WTC11 (cell line): ENCODE data around the gene RGS6. TPM values are rescaled to one million over a fixed set of nuclear protein-coding genes. Genes with fewer than 3 reads are reported as not detected.

Source experiments
- ATAC-seq: fragments of 200-7000 bp; cut with Tn5 transposase; 2 replicates; pipeline ENCODE4 v1.10.0; 2021; ENCODE audit warnings: mild to moderate bottlenecking, moderate library complexity
- CTCF ChIA-PET: fragments of 300-600 bp; sonication (Branson Sonifier 250); formaldehyde crosslinking; loops from one replicate; lab custom pipeline; 2021; ENCODE audit warnings: antibody characterized with exemption; lab: Charles Lee
- POLR2A ChIA-PET: fragments of 350-600 bp; sonication (Branson Sonifier 250); formaldehyde crosslinking; loops from one replicate; lab custom pipeline; 2021; ENCODE audit warnings: antibody characterized with exemption; lab: Charles Lee
- DNase-seq: peaks from one replicate; pipeline ENCODE4 v3.0.0; 2021; ENCODE audit warnings: low spot score
- H3K27ac Mint-ChIP-seq: 2 replicates; pipeline ENCODE4 v1.8.0; 2021; ENCODE audit warnings: mixed read lengths
- H3K27me3 Mint-ChIP-seq: 2 replicates; pipeline ENCODE4 v1.8.0; 2021; ENCODE audit warnings: low read depth, mild to moderate bottlenecking, moderate library complexity, mixed read lengths
- H3K36me3 Mint-ChIP-seq: 2 replicates; pipeline ENCODE4 v1.8.0; 2021; ENCODE audit warnings: mixed read lengths
- H3K4me1 Mint-ChIP-seq: 2 replicates; pipeline ENCODE4 v1.8.0; 2022; ENCODE audit warnings: mixed read lengths
- H3K4me3 Mint-ChIP-seq: 2 replicates; pipeline ENCODE4 v1.8.0; 2021; ENCODE audit warnings: mild to moderate bottlenecking, moderate library complexity, mixed read lengths
- H3K9me3 Mint-ChIP-seq: 2 replicates; pipeline ENCODE4 v1.8.0; 2021; ENCODE audit warnings: mixed read lengths
- CREB1 ChIP-seq: sonication (generic); formaldehyde crosslinking; IDR thresholded peaks from 2 replicates; pipeline ENCODE4 v1.8.0; 2023; ENCODE audit warnings: mild to moderate bottlenecking, missing genetic modification reagents
- CREM ChIP-seq: sonication (generic); formaldehyde crosslinking; IDR thresholded peaks from 2 replicates; pipeline ENCODE4 v1.8.1; 2022; ENCODE audit warnings: mild to moderate bottlenecking, missing genetic modification reagents, moderate library complexity
- GTF2I ChIP-seq: fragments of 250-450 bp; sonication (Bioruptor Pico); conservative IDR thresholded peaks from 2 replicates; pipeline ENCODE4 v1.4.0; 2021; ENCODE audit warnings: mild to moderate bottlenecking
- IRF2 ChIP-seq: sonication (generic); formaldehyde crosslinking; IDR thresholded peaks from 2 replicates; pipeline ENCODE4 v1.8.0; 2022; ENCODE audit warnings: low read depth, missing genetic modification reagents, borderline replicate concordance
- JAZF1 ChIP-seq: fragments of 250-450 bp; sonication (Bioruptor Pico); IDR thresholded peaks from 2 replicates; pipeline ENCODE4 v1.9.0; 2021; ENCODE audit warnings: moderate library complexity, mild to moderate bottlenecking, inconsistent platforms
- KAT7 ChIP-seq: sonication (generic); formaldehyde crosslinking; IDR thresholded peaks from 2 replicates; pipeline ENCODE4 v1.8.1; 2023; ENCODE audit warnings: missing genetic modification reagents, mild to moderate bottlenecking, borderline replicate concordance
- NFATC4 ChIP-seq: fragments of 250-450 bp; sonication (Bioruptor Pico); IDR thresholded peaks from 2 replicates; pipeline ENCODE4 v1.9.0; 2021; ENCODE audit warnings: mild to moderate bottlenecking
- NR1H2 ChIP-seq: sonication (generic); formaldehyde crosslinking; IDR thresholded peaks from 2 replicates; pipeline ENCODE4 v1.9.0; 2021; ENCODE audit warnings: mild to moderate bottlenecking, moderate library complexity, missing genetic modification reagents
- NR3C1 ChIP-seq: sonication (generic); formaldehyde crosslinking; conservative IDR thresholded peaks from 2 replicates; pipeline ENCODE4 v1.8.1; 2023; ENCODE audit warnings: low read depth, mild to moderate bottlenecking, missing genetic modification reagents
- RELA ChIP-seq: sonication (generic); formaldehyde crosslinking; IDR thresholded peaks from 2 replicates; pipeline ENCODE4 v1.8.1; 2022; ENCODE audit warnings: missing genetic modification reagents, mild to moderate bottlenecking, borderline replicate concordance
- RORB ChIP-seq: fragments of 250-450 bp; sonication (Bioruptor Pico); IDR thresholded peaks from 2 replicates; pipeline ENCODE4 v1.9.0; 2021; ENCODE audit warnings: mild to moderate bottlenecking
- SOX15 ChIP-seq: fragments of 250-450 bp; sonication (Bioruptor Pico); IDR thresholded peaks from 2 replicates; pipeline ENCODE4 v1.9.0; 2021; ENCODE audit warnings: mild to moderate bottlenecking
- TCF7 ChIP-seq: sonication (generic); formaldehyde crosslinking; IDR thresholded peaks from 2 replicates; pipeline ENCODE4 v1.8.0; 2022; ENCODE audit warnings: mild to moderate bottlenecking, low read depth, missing genetic modification reagents, moderate library complexity
- TEAD1 ChIP-seq: sonication (generic); formaldehyde crosslinking; IDR thresholded peaks from 2 replicates; pipeline ENCODE4 v1.8.0; 2022; ENCODE audit warnings: mild to moderate bottlenecking, missing genetic modification reagents
- TP53 ChIP-seq: sonication (generic); formaldehyde crosslinking; IDR thresholded peaks from 2 replicates; pipeline ENCODE4 v1.8.1; 2023; ENCODE audit warnings: mild to moderate bottlenecking, missing genetic modification reagents
- ZNF396 ChIP-seq: fragments of 250-450 bp; sonication (Bioruptor Pico); IDR thresholded peaks from 2 replicates; pipeline ENCODE4 v1.8.0; 2021; ENCODE audit warnings: mild to moderate bottlenecking, moderate library complexity, borderline replicate concordance
- ZNF416 ChIP-seq: fragments of 250-450 bp; sonication (Bioruptor Pico); IDR thresholded peaks from 2 replicates; pipeline ENCODE4 v1.9.0; 2021; ENCODE audit warnings: mild to moderate bottlenecking, inconsistent platforms
- total RNA-seq: library from RNA; stranded (reverse); gene quantifications from 3 replicates; pipeline ENCODE4 v1.2.3, GENCODE V29; 2021
- TF ChIP-seq, protein P1 (sequence below): sonication (generic); formaldehyde crosslinking; IDR thresholded peaks from 2 replicates; pipeline ENCODE4 v1.8.1; 2022; ENCODE audit warnings: mild to moderate bottlenecking, missing genetic modification reagents, moderate library complexity, borderline replicate concordance
- TF ChIP-seq, protein P2 (sequence below): sonication (generic); formaldehyde crosslinking; IDR thresholded peaks from 2 replicates; pipeline ENCODE4 v1.8.1; 2022; ENCODE audit warnings: mild to moderate bottlenecking, moderate library complexity, missing genetic modification reagents
- TF ChIP-seq, protein P3 (sequence below): fragments of 250-450 bp; sonication (Bioruptor Pico); IDR thresholded peaks from 2 replicates; pipeline ENCODE4 v2.1.2; 2022; ENCODE audit warnings: mild to moderate bottlenecking, moderate library complexity
- TF ChIP-seq, protein P4 (sequence below): fragments of 250-450 bp; sonication (Bioruptor Pico); IDR thresholded peaks from 2 replicates; pipeline ENCODE4 v1.8.0; 2021; ENCODE audit warnings: mild to moderate bottlenecking
- TF ChIP-seq, protein P5 (sequence below): sonication (generic); formaldehyde crosslinking; IDR thresholded peaks from 2 replicates; pipeline ENCODE4 v1.8.1; 2023; ENCODE audit warnings: mild to moderate bottlenecking, missing genetic modification reagents
- TF ChIP-seq, protein P6 (sequence below): sonication (generic); formaldehyde crosslinking; conservative IDR thresholded peaks from 2 replicates; pipeline ENCODE4 v1.8.1; 2023; ENCODE audit warnings: mild to moderate bottlenecking, low read depth, missing genetic modification reagents, moderate library complexity

Gene RGS6
- total RNA-seq, 1 experiment from 2014 or later, result 1.0 TPM

DNA sequence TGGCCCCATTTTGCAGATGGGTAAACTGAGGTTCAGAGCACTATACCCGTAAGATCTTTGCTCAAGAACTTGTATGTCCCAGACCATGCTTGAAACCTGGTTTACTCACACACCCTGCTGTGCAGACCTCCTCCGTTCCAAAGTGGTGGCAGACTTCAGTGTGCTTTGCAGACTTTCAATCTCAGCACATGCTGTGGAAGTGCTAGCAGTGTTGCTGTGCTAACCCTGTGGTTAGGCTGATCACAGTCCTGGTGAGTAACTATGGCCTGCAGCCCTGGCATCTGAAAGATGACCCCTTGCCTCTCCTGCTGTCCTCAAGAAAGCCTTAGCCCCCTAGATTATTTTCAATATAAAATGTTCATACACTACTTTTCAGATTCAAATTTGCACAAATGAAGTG lies 511.0 kb downstream of the RGS6 start:
- H3K27ac Mint-ChIP-seq, result no peak overlapping the region
- POLR2A ChIA-PET, result no interaction called here
- H3K36me3 Mint-ChIP-seq, result no peaks in the 10 kb centered on the region
- DNase-seq (no peak), ATAC-seq (no peak)
- H3K4me3 Mint-ChIP-seq, result no peak overlapping the region
- H3K4me1 Mint-ChIP-seq, result no peaks in the 10 kb centered on the region
- no peaks in the 10 kb centered on the region for H3K27me3 Mint-ChIP-seq
- TF ChIP-seq JAZF1 (CRISPR knock-in tag), result no peak
- no peaks in the 10 kb centered on the region for H3K9me3 Mint-ChIP-seq
- CTCF ChIA-PET, result no interaction called here

DNA sequence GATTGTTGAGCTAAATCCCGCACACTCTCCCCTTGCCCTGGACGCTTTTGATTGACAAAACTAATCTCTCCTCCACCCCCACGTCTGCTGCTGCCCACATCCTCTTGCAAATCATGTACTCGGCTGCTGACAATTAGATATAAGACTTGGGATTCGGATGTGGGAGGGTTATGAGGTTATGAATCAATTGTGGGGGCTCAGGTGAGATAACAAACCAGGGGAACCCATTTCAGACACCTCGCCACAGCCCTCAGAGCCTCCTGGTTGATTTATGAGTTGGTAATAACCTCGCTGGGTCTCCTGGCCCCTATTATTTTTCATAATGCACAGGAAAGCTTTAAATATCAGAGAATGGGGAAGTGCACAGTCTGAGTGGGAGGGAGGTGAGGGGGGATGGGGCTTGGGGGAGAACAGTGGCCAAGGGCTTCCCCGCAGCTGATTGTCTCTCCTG lies 511.8 kb downstream of the RGS6 start:
- no peaks in the 10 kb centered on the region for H3K4me1 Mint-ChIP-seq
- H3K4me3 Mint-ChIP-seq, result no peak overlapping the region
- H3K27me3 Mint-ChIP-seq, result no peaks in the 10 kb centered on the region
- POLR2A ChIA-PET, result no interaction called here
- CTCF ChIA-PET, result no interaction called here
- ATAC-seq, result no peak
- H3K36me3 Mint-ChIP-seq, result no peaks in the 10 kb centered on the region
- no peak for TF ChIP-seq KAT7 (CRISPR knock-in tag)
- TF ChIP-seq TEAD1 (CRISPR knock-in tag), result no peak
- TF ChIP-seq, protein P1, sequence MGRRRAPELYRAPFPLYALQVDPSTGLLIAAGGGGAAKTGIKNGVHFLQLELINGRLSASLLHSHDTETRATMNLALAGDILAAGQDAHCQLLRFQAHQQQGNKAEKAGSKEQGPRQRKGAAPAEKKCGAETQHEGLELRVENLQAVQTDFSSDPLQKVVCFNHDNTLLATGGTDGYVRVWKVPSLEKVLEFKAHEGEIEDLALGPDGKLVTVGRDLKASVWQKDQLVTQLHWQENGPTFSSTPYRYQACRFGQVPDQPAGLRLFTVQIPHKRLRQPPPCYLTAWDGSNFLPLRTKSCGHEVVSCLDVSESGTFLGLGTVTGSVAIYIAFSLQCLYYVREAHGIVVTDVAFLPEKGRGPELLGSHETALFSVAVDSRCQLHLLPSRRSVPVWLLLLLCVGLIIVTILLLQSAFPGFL, result no peak
- TF ChIP-seq NR1H2 (CRISPR knock-in tag), result no peak
- no peak for TF ChIP-seq ZNF416 (CRISPR knock-in tag)
- no peak for TF ChIP-seq CREM (CRISPR knock-in tag)
- no peak for DNase-seq
- H3K27ac Mint-ChIP-seq, result no peak overlapping the region
- H3K9me3 Mint-ChIP-seq, result no peaks in the 10 kb centered on the region

DNA sequence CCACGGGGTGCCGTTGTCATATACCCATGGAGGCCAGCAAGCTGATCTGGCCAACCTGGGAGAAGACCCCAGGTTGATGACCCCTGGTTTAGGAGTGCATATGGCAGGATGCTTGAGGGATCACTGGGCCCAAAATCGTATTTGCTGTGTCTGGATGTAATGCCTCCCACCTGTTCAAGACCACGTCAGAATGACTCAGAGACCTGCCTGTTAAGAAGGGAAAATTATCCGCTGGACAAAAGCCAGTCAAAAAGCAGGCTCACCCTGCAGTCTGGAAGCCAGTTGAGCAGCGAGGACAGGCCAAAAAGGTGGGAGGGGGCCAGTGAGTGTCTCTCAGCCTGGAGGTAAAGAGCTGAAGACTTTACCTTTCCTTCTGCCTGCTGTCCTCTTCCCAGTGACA lies 512.5 kb downstream of the RGS6 start:
- TF ChIP-seq IRF2 (CRISPR knock-in tag), result no peak
- no peak for TF ChIP-seq CREM (CRISPR knock-in tag)
- TF ChIP-seq ZNF396 (CRISPR knock-in tag), result no peak
- no peak for TF ChIP-seq TCF7
- TF ChIP-seq, protein P2, sequence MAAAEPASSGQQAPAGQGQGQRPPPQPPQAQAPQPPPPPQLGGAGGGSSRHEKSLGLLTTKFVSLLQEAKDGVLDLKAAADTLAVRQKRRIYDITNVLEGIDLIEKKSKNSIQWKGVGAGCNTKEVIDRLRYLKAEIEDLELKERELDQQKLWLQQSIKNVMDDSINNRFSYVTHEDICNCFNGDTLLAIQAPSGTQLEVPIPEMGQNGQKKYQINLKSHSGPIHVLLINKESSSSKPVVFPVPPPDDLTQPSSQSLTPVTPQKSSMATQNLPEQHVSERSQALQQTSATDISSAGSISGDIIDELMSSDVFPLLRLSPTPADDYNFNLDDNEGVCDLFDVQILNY (CRISPR knock-in tag), result no peak
- no peak for TF ChIP-seq SOX15 (CRISPR knock-in tag)
- TF ChIP-seq, protein P3, sequence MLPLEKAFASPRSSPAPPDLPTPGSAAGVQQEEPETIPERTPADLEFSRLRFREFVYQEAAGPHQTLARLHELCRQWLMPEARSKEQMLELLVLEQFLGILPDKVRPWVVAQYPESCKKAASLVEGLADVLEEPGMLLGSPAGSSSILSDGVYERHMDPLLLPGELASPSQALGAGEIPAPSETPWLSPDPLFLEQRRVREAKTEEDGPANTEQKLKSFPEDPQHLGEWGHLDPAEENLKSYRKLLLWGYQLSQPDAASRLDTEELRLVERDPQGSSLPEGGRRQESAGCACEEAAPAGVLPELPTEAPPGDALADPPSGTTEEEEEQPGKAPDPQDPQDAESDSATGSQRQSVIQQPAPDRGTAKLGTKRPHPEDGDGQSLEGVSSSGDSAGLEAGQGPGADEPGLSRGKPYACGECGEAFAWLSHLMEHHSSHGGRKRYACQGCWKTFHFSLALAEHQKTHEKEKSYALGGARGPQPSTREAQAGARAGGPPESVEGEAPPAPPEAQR (CRISPR knock-in tag), result no peak
- no peak for TF ChIP-seq NFATC4 (CRISPR knock-in tag)
- no peak for TF ChIP-seq NR1H2 (CRISPR knock-in tag)
- no peak for TF ChIP-seq GTF2I (CRISPR knock-in tag)
- TF ChIP-seq NR3C1, result no peak
- TF ChIP-seq RELA (CRISPR knock-in tag), result no peak
- TF ChIP-seq TP53 (CRISPR knock-in tag), result no peak
- TF ChIP-seq RORB, result no peak
- TF ChIP-seq, protein P4, sequence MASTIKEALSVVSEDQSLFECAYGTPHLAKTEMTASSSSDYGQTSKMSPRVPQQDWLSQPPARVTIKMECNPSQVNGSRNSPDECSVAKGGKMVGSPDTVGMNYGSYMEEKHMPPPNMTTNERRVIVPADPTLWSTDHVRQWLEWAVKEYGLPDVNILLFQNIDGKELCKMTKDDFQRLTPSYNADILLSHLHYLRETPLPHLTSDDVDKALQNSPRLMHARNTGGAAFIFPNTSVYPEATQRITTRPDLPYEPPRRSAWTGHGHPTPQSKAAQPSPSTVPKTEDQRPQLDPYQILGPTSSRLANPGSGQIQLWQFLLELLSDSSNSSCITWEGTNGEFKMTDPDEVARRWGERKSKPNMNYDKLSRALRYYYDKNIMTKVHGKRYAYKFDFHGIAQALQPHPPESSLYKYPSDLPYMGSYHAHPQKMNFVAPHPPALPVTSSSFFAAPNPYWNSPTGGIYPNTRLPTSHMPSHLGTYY (CRISPR knock-in tag), result no peak
- TF ChIP-seq, protein P5, sequence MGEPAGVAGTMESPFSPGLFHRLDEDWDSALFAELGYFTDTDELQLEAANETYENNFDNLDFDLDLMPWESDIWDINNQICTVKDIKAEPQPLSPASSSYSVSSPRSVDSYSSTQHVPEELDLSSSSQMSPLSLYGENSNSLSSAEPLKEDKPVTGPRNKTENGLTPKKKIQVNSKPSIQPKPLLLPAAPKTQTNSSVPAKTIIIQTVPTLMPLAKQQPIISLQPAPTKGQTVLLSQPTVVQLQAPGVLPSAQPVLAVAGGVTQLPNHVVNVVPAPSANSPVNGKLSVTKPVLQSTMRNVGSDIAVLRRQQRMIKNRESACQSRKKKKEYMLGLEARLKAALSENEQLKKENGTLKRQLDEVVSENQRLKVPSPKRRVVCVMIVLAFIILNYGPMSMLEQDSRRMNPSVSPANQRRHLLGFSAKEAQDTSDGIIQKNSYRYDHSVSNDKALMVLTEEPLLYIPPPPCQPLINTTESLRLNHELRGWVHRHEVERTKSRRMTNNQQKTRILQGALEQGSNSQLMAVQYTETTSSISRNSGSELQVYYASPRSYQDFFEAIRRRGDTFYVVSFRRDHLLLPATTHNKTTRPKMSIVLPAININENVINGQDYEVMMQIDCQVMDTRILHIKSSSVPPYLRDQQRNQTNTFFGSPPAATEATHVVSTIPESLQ, result no peak
- TF ChIP-seq, protein P6, sequence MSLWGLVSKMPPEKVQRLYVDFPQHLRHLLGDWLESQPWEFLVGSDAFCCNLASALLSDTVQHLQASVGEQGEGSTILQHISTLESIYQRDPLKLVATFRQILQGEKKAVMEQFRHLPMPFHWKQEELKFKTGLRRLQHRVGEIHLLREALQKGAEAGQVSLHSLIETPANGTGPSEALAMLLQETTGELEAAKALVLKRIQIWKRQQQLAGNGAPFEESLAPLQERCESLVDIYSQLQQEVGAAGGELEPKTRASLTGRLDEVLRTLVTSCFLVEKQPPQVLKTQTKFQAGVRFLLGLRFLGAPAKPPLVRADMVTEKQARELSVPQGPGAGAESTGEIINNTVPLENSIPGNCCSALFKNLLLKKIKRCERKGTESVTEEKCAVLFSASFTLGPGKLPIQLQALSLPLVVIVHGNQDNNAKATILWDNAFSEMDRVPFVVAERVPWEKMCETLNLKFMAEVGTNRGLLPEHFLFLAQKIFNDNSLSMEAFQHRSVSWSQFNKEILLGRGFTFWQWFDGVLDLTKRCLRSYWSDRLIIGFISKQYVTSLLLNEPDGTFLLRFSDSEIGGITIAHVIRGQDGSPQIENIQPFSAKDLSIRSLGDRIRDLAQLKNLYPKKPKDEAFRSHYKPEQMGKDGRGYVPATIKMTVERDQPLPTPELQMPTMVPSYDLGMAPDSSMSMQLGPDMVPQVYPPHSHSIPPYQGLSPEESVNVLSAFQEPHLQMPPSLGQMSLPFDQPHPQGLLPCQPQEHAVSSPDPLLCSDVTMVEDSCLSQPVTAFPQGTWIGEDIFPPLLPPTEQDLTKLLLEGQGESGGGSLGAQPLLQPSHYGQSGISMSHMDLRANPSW (CRISPR knock-in tag), result no peak
- no peak for TF ChIP-seq CREB1 (CRISPR knock-in tag)
- Mint-ChIP-seq H3K27me3 (no peaks in the 10 kb centered on the region), H3K36me3 (no peaks in the 10 kb centered on the region), H3K9me3 (no peaks in the 10 kb centered on the region), H3K27ac (no peak overlapping the region), H3K4me1 (no peaks in the 10 kb centered on the region), H3K4me3 (no peak overlapping the region)
- ChIA-PET POLR2A (no interaction called here), CTCF (no interaction called here)
- ATAC-seq (no peak), DNase-seq (no peak)
